T-cell (primary cell): ENCODE results near the gene RNF5. TPM values are rescaled to one million over a fixed set of nuclear protein-coding genes. Genes with fewer than 3 reads are reported as not detected.
A peak's percentile ranks its signal among the peaks of the same experiment; 100 is the strongest.

Experiments used
- ATAC-seq, 4 experiments: fragments of 200-7000 bp in 3 of 4; fragments of 150-1000 bp in 1 of 4; cut with Tn5 transposase; replicated peaks in 1 of 4; 1 replicate in 3 of 4; 2 replicates in 1 of 4; pipeline ENCODE4 v1.10.0; 2021; ENCODE audit warnings: moderate library complexity in 3 of 4, mild to moderate bottlenecking in 2 of 4, moderate number of reproducible peaks in 1 of 4
- CTCF ChIA-PET, 2 donors: fragments of 300-600 bp; sonication (Branson Sonifier 250); formaldehyde crosslinking; loops; one replicate each; lab custom pipeline; 2022; ENCODE audit warnings: antibody characterized with exemption in 2 of 2; lab: Charles Lee
- POLR2A ChIA-PET, 2 donors: fragments of 300-600 bp; sonication (Branson Sonifier 250); formaldehyde crosslinking; loops; one replicate each; lab custom pipeline; 2022; ENCODE audit warnings: antibody characterized with exemption in 2 of 2; lab: Charles Lee
- DNase-seq, 35 experiments: peaks; one replicate each; pipeline versions ENCODE4 v3.0.0 to v3.0.0-alpha.2; 2013 to 2023
- H3K27ac ChIP-seq: one replicate; pipeline ENCODE4 v1.5.1; 2013; ENCODE audit warnings: low read length
- H3K27me3 ChIP-seq, 2 experiments: replicated peaks in 1 of 2; 1 replicate in 1 of 2; 2 replicates in 1 of 2; pipeline versions ENCODE4 v1.6.1 to v1.7.0; 2013; ENCODE audit warnings: low read length in 1 of 2, mixed read lengths in 1 of 2; ENCODE audit not compliant: control insufficient read depth in 2 of 2, insufficient read depth in 2 of 2; ENCODE audit errors: extremely low read depth in 1 of 2
- H3K36me3 ChIP-seq, 2 donors: 1 replicate in 1 of 2; 2 replicates in 1 of 2; pipeline versions ENCODE4 v1.6.1 to v1.7.0; 2013; ENCODE audit warnings: low read length in 1 of 2; ENCODE audit not compliant: control insufficient read depth in 2 of 2, insufficient read depth in 1 of 2; ENCODE audit errors: extremely low read depth in 1 of 2
- H3K4me1 ChIP-seq, 2 experiments: 1 replicate in 1 of 2; 2 replicates in 1 of 2; pipeline versions ENCODE4 v1.6.1 to v1.7.0; 2013; ENCODE audit warnings: low read length in 2 of 2, mixed read lengths in 1 of 2; ENCODE audit not compliant: insufficient read depth in 2 of 2, control insufficient read depth in 1 of 2; ENCODE audit errors: extremely low read depth in 1 of 2
- H3K4me3 ChIP-seq, 2 donors: 1 replicate in 1 of 2; 2 replicates in 1 of 2; pipeline versions ENCODE4 v1.5.1 to v1.7.0; 2013; ENCODE audit warnings: mild to moderate bottlenecking in 2 of 2, low read length in 1 of 2, moderate library complexity in 1 of 2; ENCODE audit not compliant: control insufficient read depth in 1 of 2; ENCODE audit errors: extremely low read depth in 1 of 2
- H3K9me3 ChIP-seq: 2 replicates; pipeline ENCODE4 v1.7.0; 2013
- H3K27ac Mint-ChIP-seq, 2 donors: one replicate each; pipeline ENCODE4 v1.8.0; 2020 to 2021; ENCODE audit warnings: mild to moderate bottlenecking in 2 of 2, mixed read lengths in 2 of 2
- H3K27me3 Mint-ChIP-seq, 2 donors: one replicate each; pipeline ENCODE4 v1.8.0; 2021 to 2022; ENCODE audit warnings: mixed read lengths in 2 of 2
- H3K36me3 Mint-ChIP-seq: one replicate; pipeline ENCODE4 v1.8.0; 2021; ENCODE audit warnings: mixed read lengths
- H3K4me1 Mint-ChIP-seq, 3 donors: one replicate each; pipeline ENCODE4 v1.8.0; 2020 to 2022; ENCODE audit warnings: mixed read lengths in 3 of 3, mild to moderate bottlenecking in 1 of 3
- H3K4me3 Mint-ChIP-seq, 3 donors: one replicate each; pipeline ENCODE4 v1.8.0; 2020 to 2022; ENCODE audit warnings: mild to moderate bottlenecking in 3 of 3, mixed read lengths in 3 of 3, moderate library complexity in 3 of 3
- H3K9me3 Mint-ChIP-seq, 3 donors: one replicate each; pipeline ENCODE4 v1.8.0; 2020 to 2022; ENCODE audit warnings: mixed read lengths in 3 of 3
- WGBS: methylation state at CpG from one replicate; pipeline ENCODE4 v1.1.5; 2013; ENCODE audit warnings: missing lambda C conversion rate; ENCODE audit not compliant: insufficient coverage; 5-methylcytosine and 5-hydroxymethylcytosine counted together
- total RNA-seq, 35 experiments: library from RNA in 6 of 35; stranded (reverse) in 6 of 35; fragments of 120-200 nt in 1 of 35; gene quantifications; one replicate each; pipeline versions ENCODE4 v1.2.1 to v1.2.4 and lab custom pipeline; 2013 to 2026

RNF5 gene, protein sequence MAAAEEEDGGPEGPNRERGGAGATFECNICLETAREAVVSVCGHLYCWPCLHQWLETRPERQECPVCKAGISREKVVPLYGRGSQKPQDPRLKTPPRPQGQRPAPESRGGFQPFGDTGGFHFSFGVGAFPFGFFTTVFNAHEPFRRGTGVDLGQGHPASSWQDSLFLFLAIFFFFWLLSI
- total RNA-seq = 10 to 100 TPM; 23.6 to 49.3 (median 44.6) TPM
- total RNA-seq (2013) = 29.6 TPM
- 11.4 to 42.1 (median 25.3) reads per million in 29 experiments for total RNA-seq (lab: John Stamatoyannopoulos, UW)

DNA sequence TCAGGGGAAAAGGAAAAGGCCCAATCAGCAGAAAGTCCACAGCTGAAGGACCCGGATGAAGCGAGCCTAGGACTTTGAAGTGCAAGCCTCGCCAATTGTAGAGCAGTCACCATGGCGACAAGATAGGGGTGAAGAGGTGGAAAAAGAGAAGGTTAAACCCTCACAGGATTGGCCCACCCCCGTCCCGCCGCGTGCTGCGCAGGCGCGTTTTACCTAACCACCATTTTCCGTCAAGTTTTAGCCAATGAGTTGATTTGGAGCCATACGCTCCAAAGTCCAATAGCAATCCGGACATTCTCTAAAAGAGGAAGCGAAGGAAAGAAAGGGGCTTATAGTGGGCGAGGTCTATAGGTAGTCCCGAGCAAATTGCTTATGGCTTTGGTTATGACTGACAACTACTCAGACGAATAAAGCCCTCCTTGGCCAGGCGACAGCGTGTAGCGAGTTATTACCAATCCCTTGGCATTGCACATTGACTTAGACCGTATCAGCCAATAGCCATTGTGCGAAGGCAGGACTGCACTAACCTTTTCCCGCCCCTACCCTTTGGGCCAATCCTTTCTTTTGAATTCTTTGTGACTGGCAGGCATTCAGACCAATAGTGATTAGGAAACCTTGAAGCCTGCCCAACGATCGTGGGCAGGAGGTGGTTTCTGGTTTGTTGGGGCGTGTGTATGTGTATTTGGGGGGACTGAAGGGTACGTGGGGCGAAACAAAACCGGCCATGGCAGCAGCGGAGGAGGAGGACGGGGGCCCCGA is at the start of gene RNF5:
TSS of gene RNF5 (plus strand) at position 618 of the 759 bp plus-strand sequence. CDS start at position 725, 107 bp downstream.
- peak within 1 kb of the TSS; percentile 94 for H3K27ac ChIP-seq
- peak; percentile 82 to 85 (median 84) for ATAC-seq
- H3K4me1 Mint-ChIP-seq = peaks cover 76 to 87% (median 83%) of the 10 kb centered on the region in 3 donors
- peaks cover 17% of the 10 kb centered on the region for H3K36me3 Mint-ChIP-seq
- DNase-seq = peak; percentile 81 to 99 (median 93)
- H3K9me3 ChIP-seq = no peaks in the 10 kb centered on the region
- H3K4me3 Mint-ChIP-seq = peak within 1 kb of the TSS; percentile 92 to 98 (median 95)
- peak within 1 kb of the TSS; percentile 82 to 83 for H3K4me3 ChIP-seq
- peaks cover 40 to 70% of the 10 kb centered on the region in 2 experiments for H3K4me1 ChIP-seq
- WGBS = 0% methylated on average over 29 of the region's 33 CpGs
- no peaks in the 10 kb centered on the region for H3K27me3 Mint-ChIP-seq
- ChIA-PET POLR2A (interaction anchor here in 1 of 2 donors (1.1 kb wide), 1 partner anchor 15 kb away, joined by 3 read pairs; the partner anchor contains the start of gene GPSM3), CTCF (interaction anchor here in 1 of 2 donors (0.6 to 1.4 kb wide), 4 partner anchors 15 to 1020 kb away, joined by 3 to 6 read pairs (median 3); partner anchors contain the start of genes ATF6B, GPSM3 and TCF19)
- H3K9me3 Mint-ChIP-seq = no peaks in the 10 kb centered on the region
- H3K36me3 ChIP-seq = peaks cover 0 to 30% of the 10 kb centered on the region in 2 donors
- peak within 1 kb of the TSS; percentile 96 to 99 for H3K27ac Mint-ChIP-seq
- no peaks in the 10 kb centered on the region for H3K27me3 ChIP-seq

DNA sequence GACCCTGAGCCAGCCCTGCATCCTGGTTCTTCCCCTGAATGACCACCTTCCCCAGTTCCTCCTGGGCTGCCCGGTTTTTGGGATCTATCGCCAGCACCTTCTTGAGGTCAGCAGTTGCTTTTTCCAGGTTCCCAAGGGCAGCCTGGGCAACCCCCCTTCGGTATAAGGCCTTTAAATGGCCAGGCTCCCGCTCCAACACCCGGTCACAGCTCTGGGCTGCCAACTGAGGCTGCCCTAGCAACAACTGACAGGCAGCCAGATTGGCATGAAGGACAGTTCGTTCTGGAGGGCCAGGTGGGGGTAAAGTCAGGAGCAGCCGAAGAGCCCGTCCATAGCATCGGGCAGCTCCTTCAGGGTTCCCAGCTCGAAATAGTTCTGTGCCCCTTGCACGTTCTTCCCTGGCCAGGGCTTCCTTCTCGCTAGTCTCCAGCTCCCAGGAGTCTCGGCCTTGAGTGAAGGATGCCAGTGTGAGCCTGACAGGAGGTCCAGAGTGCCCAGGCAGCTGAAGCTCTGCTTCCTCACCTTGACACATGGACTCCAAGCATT is 49.4 kb upstream of the RNF5 start:
- ChIA-PET POLR2A (interaction anchor here (0.5 to 0.7 kb wide), 6 partner anchors 18 to 468 kb away, joined by 3 to 7 read pairs (median 6); partner anchors contain the start of gene C6orf47 (in 1 of the 2)), CTCF (interaction anchor here in 1 of 2 donors (0.5 to 1.3 kb wide), 2 partner anchors 48 to 630 kb away, joined by 3 read pairs; no protein-coding TSS in a partner anchor)
- H3K4me1 Mint-ChIP-seq = peaks cover 51 to 56% (median 55%) of the 10 kb centered on the region in 3 donors
- WGBS = 93% methylated on average over 13 of the region's 13 CpGs
- DNase-seq (no peak), ATAC-seq (no peak)
- Histone ChIP-seq H3K27me3 (no peaks in the 10 kb centered on the region), H3K9me3 (no peaks in the 10 kb centered on the region), H3K4me1 (peaks cover 15 to 48% of the 10 kb centered on the region in 2 experiments), H3K4me3 (peak overlapping the region in 1 of 2 donors; percentile 40), H3K27ac (peak overlapping the region; percentile 42), H3K36me3 (peaks cover 5 to 28% of the 10 kb centered on the region in 2 donors)
- H3K9me3 Mint-ChIP-seq = no peaks in the 10 kb centered on the region
- H3K4me3 Mint-ChIP-seq = peak overlapping the region; percentile 99
- no peaks in the 10 kb centered on the region for H3K27me3 Mint-ChIP-seq
- peaks cover 23% of the 10 kb centered on the region for H3K36me3 Mint-ChIP-seq
- H3K27ac Mint-ChIP-seq = peak overlapping the region; percentile 93 to 95

DNA sequence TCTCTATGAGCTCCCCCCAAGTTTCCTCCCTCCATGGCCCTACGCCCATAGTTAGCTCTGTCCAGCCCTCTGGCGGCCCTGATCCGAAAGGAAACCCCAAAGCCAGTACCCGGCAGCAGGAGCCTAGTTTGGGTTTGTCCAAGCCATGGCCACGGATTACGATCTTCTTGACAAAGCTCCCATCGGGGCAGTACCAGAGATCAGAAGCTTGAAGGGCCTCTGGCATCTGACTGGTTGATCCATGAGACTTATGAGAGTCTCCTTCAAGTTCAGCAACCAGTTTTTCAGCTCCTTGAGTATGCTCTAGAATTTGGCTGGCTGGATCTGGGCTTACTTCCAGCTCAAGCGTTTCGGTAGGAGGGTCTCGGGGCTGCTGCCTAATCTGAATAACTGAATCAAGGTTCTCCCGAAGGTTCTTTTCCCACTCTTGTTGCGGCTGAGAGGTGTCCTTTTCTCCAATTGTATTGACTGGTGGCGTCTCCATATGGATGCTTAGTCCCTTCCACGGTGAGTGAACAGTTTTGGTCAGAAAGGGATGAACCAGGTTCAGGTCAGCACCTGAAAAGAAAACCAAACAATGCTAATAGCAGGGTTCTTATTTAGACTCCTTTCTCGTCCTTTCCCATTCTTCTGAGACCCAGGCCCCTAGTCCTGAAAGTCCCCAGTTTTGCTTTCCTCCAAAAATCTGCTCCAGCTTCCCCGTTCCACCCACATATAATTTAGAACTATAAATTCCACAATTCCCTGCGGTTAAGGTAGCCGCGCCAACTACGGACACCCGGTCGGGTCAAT is 48.7 kb upstream of the RNF5 start:
- H3K36me3 ChIP-seq = peaks cover 2 to 21% of the 10 kb centered on the region in 2 donors
- H3K27me3 Mint-ChIP-seq = no peaks in the 10 kb centered on the region
- CTCF ChIA-PET = no interaction called here
- H3K27me3 ChIP-seq = no peaks in the 10 kb centered on the region
- H3K36me3 Mint-ChIP-seq = peaks cover 17% of the 10 kb centered on the region
- no peaks in the 10 kb centered on the region for H3K9me3 ChIP-seq
- DNase-seq = no peak
- peaks cover 15 to 42% of the 10 kb centered on the region in 2 experiments for H3K4me1 ChIP-seq
- H3K4me3 Mint-ChIP-seq = peak overlapping the region; percentile 86 to 99 (median 88)
- H3K27ac Mint-ChIP-seq = peak overlapping the region; percentile 87 to 93
- WGBS = 45% methylated on average over 15 of the region's 22 CpGs
- H3K27ac ChIP-seq = peak overlapping the region; percentile 76
- POLR2A ChIA-PET = interaction anchor here (0.5 to 0.7 kb wide), 5 partner anchors 18 to 469 kb away, joined by 3 to 7 read pairs (median 3); partner anchors contain the start of gene C6orf47 (in 1 of the 2)
- peak overlapping the region; percentile 82 to 84 for H3K4me3 ChIP-seq
- peak in 1 of 4 experiments; percentile 14 for ATAC-seq
- H3K4me1 Mint-ChIP-seq = peaks cover 46 to 49% (median 49%) of the 10 kb centered on the region in 3 donors
- H3K9me3 Mint-ChIP-seq = no peaks in the 10 kb centered on the region

DNA sequence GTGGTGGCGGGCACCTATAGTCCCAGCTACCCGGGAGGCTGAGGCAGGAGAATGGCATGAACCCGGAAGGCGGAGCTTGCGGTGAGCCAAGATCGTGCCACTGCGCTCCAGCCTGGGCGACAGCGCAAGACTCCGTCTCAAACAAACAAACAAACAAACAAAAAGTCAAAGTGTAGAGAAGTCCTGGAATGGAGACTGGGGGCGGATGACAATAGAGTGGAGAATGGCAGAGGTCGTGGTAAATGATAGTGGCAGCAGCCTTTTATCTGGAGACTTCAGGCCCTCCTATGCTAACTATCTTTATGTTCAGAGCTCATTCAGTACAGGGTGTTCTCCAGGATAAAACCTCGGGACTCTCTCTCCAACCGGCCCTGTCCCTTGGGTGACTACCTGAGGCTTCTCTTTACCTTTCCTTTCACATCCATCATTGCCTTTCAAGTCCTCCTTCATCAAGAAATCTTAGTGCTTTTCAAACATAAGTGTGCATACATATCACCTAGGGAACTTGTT is 46.7 kb upstream of the RNF5 start:
- Histone ChIP-seq H3K27ac (no peak overlapping the region), H3K27me3 (peaks cover 0 to 4% of the 10 kb centered on the region in 2 experiments), H3K36me3 (peaks cover 2 to 5% of the 10 kb centered on the region in 2 donors), H3K4me1 (peaks cover 15 to 37% of the 10 kb centered on the region in 2 experiments), H3K4me3 (no peak overlapping the region), H3K9me3 (no peaks in the 10 kb centered on the region)
- H3K36me3 Mint-ChIP-seq = peaks cover 8% of the 10 kb centered on the region
- H3K9me3 Mint-ChIP-seq = no peaks in the 10 kb centered on the region
- WGBS = 100% methylated on average over 2 of the region's 14 CpGs
- DNase-seq = no peak
- no peak overlapping the region for H3K27ac Mint-ChIP-seq
- H3K27me3 Mint-ChIP-seq = no peaks in the 10 kb centered on the region
- peak overlapping the region in 1 of 3 donors; percentile 23 for H3K4me3 Mint-ChIP-seq
- peaks cover 37 to 40% (median 38%) of the 10 kb centered on the region in 3 donors for H3K4me1 Mint-ChIP-seq
- ChIA-PET CTCF (interaction anchor here in 1 of 2 donors (0.7 kb wide), 1 partner anchor 12 kb away, joined by 3 read pairs; no protein-coding TSS in a partner anchor), POLR2A (interaction anchor here in 1 of 2 donors (0.9 kb wide), 1 partner anchor 59 kb away, joined by 3 read pairs; the partner anchor contains the start of gene PBX2)
- ATAC-seq = no peak

DNA sequence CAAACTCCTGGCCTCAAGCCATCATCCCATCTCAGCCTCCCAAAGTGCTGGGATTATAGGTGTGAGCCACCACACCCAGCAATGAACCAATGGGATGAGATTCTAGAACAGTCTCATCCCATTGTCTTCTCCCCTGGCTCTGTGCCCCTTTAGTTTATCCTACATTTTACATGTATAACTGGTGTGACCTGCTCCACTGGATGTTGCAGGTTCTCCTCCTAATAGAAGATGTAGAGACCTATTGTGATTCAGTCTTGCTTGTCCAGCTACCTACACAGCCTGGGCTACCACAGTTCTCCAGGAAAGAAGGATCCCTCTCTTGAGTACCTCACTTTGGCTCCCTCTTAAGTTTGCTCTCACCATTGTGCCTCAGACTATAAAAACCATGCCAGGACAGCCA is 46.1 kb upstream of the RNF5 start:
- ATAC-seq (no peak), DNase-seq (no peak)
- H3K4me3 Mint-ChIP-seq = no peak overlapping the region
- ChIA-PET POLR2A (no interaction called here), CTCF (interaction anchor here in 1 of 2 donors (0.7 kb wide), 1 partner anchor 12 kb away, joined by 3 read pairs; no protein-coding TSS in a partner anchor)
- H3K4me1 Mint-ChIP-seq = peaks cover 31 to 34% (median 32%) of the 10 kb centered on the region in 3 donors
- Histone ChIP-seq H3K4me1 (peaks cover 14 to 31% of the 10 kb centered on the region in 2 experiments), H3K27ac (no peak overlapping the region), H3K36me3 (peaks cover 1 to 2% of the 10 kb centered on the region in 2 donors), H3K4me3 (no peak overlapping the region), H3K9me3 (no peaks in the 10 kb centered on the region), H3K27me3 (peaks cover 0 to 4% of the 10 kb centered on the region in 2 experiments)
- no peaks in the 10 kb centered on the region for H3K27me3 Mint-ChIP-seq
- H3K9me3 Mint-ChIP-seq = no peaks in the 10 kb centered on the region
- peaks cover 2% of the 10 kb centered on the region for H3K36me3 Mint-ChIP-seq
- no peak overlapping the region for H3K27ac Mint-ChIP-seq
